ENCODE results near the gene ST8SIA2.

GRCh38 chr15:92466834-92467233 lies 73.2 kb downstream of the ST8SIA2 start:
- TF ChIP-seq NFIC (IDR thresholded peaks at IDR 0.05; ENCODE audit: borderline replicate concordance) (no peak), CTCF (IDR thresholded peaks at IDR 0.05) (no peak), GABPA (IDR thresholded peaks at IDR 0.05; ENCODE audit: low read depth) (no peak), POLR2AphosphoS5 (IDR thresholded peaks at IDR 0.05; ENCODE audit: low read depth, low read length) (no peak), EZH2phosphoT487 (IDR thresholded peaks at IDR 0.05; ENCODE audit: borderline replicate concordance, low read depth) (no peak), EP300 (IDR thresholded peaks at IDR 0.05; ENCODE audit: borderline replicate concordance in 1 of 2, low read depth in 1 of 2, low read length in 1 of 2) (no peak), RAD21 (IDR thresholded peaks at IDR 0.05; ENCODE audit: low read length) (no peak), ZBTB33 (IDR thresholded peaks at IDR 0.05; ENCODE audit: borderline replicate concordance, low read depth) (no peak)
